Stimulated activated CD8-positive, alpha-beta memory T cell treated with anti-CD3 and anti-CD28 coated beads, Interleukin-7, amount 100 ng/mL, for 1 hour (primary cell): ENCODE measurements around the gene PCDHB8.
"Not testable (repeated sequence)": the region's sequence is repeated elsewhere in the genome, so short reads cannot be mapped to it uniquely, and the experiment has no call there.

Source experiments
- DNase-seq, 2 donors: peaks; one replicate each; pipeline ENCODE4 v3.0.0-alpha.2; 2020; ENCODE audit warnings: low read depth in 2 of 2

Gene PCDHB8

GRCh38 chr5:141177577-141178191 lies at the start of gene PCDHB8:
TSS of gene PCDHB8 (plus strand) at chr5:141177790. CDS start at chr5:141178035, 245 bp downstream.
- DNase-seq = not testable (repeated sequence)

GRCh38 chr5:141135030-141135717 lies 42.4 kb upstream of the PCDHB8 start, which contains the start of gene PCDHB5:
TSS of gene PCDHB5 (plus strand) at chr5:141135206. CDS start at chr5:141135435, 229 bp downstream.
- no peak for DNase-seq

- no peak for DNase-seq
Measured at GRCh38 chr5:141135718-141136266, 41.8 kb upstream of the PCDHB8 start.

GRCh38 chr5:141137346-141137745 lies 40.2 kb upstream of the PCDHB8 start:
- not testable (repeated sequence) for DNase-seq

- no peak for DNase-seq
Measured at GRCh38 chr5:141149812-141150211, 27.8 kb upstream of the PCDHB8 start, which contains the start of gene PCDHB6. TSS of gene PCDHB6 (plus strand) at chr5:141150057. CDS start at chr5:141150258, 201 bp downstream.

GRCh38 chr5:141150224-141150992 lies 27.2 kb upstream of the PCDHB8 start:
- no peak for DNase-seq

- no peak for DNase-seq
Measured at GRCh38 chr5:141150993-141151325, 26.6 kb upstream of the PCDHB8 start.

- not testable (repeated sequence) for DNase-seq
Measured at GRCh38 chr5:141151632-141152031, 26.0 kb upstream of the PCDHB8 start.

GRCh38 chr5:141152096-141152495 lies 25.5 kb upstream of the PCDHB8 start:
- DNase-seq = not testable (repeated sequence)

GRCh38 chr5:141155540-141156374 lies 21.8 kb upstream of the PCDHB8 start:
- no peak for DNase-seq

- not testable (repeated sequence) for DNase-seq
Measured at GRCh38 chr5:141157356-141157755, 20.2 kb upstream of the PCDHB8 start.

- DNase-seq = not testable (repeated sequence)
Measured at GRCh38 chr5:141157901-141158300, 19.7 kb upstream of the PCDHB8 start.

GRCh38 chr5:141172381-141173204 lies 5.0 kb upstream of the PCDHB8 start, which contains the start of gene PCDHB7:
TSS of gene PCDHB7 (plus strand) at chr5:141172644. CDS start at chr5:141172836, 192 bp downstream.
- no peak for DNase-seq

GRCh38 chr5:141174291-141175104 lies 3.1 kb upstream of the PCDHB8 start:
- DNase-seq = not testable (repeated sequence)

- no peak for DNase-seq
Measured at GRCh38 chr5:141175933-141176332, 1.7 kb upstream of the PCDHB8 start.

GRCh38 chr5:141179371-141179770 lies 1.8 kb downstream of the PCDHB8 start:
- not testable (repeated sequence) for DNase-seq

- DNase-seq = not testable (repeated sequence)
Measured at GRCh38 chr5:141179876-141180275, 2.3 kb downstream of the PCDHB8 start.

- no peak for DNase-seq
Measured at GRCh38 chr5:141180313-141180712, 2.7 kb downstream of the PCDHB8 start.

- no peak for DNase-seq
Measured at GRCh38 chr5:141182248-141182647, 4.7 kb downstream of the PCDHB8 start, which contains the start of gene PCDHB16. TSS of gene PCDHB16 (plus strand) at chr5:141182387. CDS start at chr5:141182560, 173 bp downstream.
